ENCODE measurements around the gene MDK.

MDK gene

GRCh38 chr11:46362156-46363030, 19.1 kb upstream of the MDK start:
- TF ChIP-seq CTCF (conservative IDR thresholded peaks at IDR 0.05; ENCODE audit: low read depth, low read length): no peak
- H3K4me3 ChIP-seq (ENCODE audit: low read length): no peak overlapping the region
- no peak for DNase-seq (ENCODE audit: low read depth)

- DNase-seq (ENCODE audit: low read depth): no peak
- TF ChIP-seq CTCF (conservative IDR thresholded peaks at IDR 0.05; ENCODE audit: low read depth, low read length): no peak
- no peak overlapping the region for H3K4me3 ChIP-seq (ENCODE audit: low read length)
These were observed 18.4 kb upstream of the MDK start for GRCh38 chr11:46363031-46363407.

- TF ChIP-seq CTCF (conservative IDR thresholded peaks at IDR 0.05; ENCODE audit: low read depth, low read length): peak; percentile 38
- DNase-seq (ENCODE audit: low read depth): no peak
- no peak overlapping the region for H3K4me3 ChIP-seq (ENCODE audit: low read length)
These were observed 17.9 kb upstream of the MDK start for GRCh38 chr11:46363455-46364005.

- no peak for TF ChIP-seq CTCF (conservative IDR thresholded peaks at IDR 0.05; ENCODE audit: low read depth, low read length)
- DNase-seq (ENCODE audit: low read depth): no peak
- H3K4me3 ChIP-seq (ENCODE audit: low read length): no peak overlapping the region
These were observed 17.4 kb upstream of the MDK start for GRCh38 chr11:46364056-46364455.

- H3K4me3 ChIP-seq (ENCODE audit: low read length): no peak overlapping the region
- DNase-seq (ENCODE audit: low read depth): no peak
- TF ChIP-seq CTCF (conservative IDR thresholded peaks at IDR 0.05; ENCODE audit: low read depth, low read length): no peak
These were observed 16.7 kb upstream of the MDK start for GRCh38 chr11:46364791-46365190.

- DNase-seq (ENCODE audit: low read depth): no peak
- no peak overlapping the region for H3K4me3 ChIP-seq (ENCODE audit: low read length)
- no peak for TF ChIP-seq CTCF (conservative IDR thresholded peaks at IDR 0.05; ENCODE audit: low read depth, low read length)
These were observed 15.2 kb upstream of the MDK start for GRCh38 chr11:46366260-46366659.

GRCh38 chr11:46366661-46367161, 14.8 kb upstream of the MDK start:
- no peak overlapping the region for H3K4me3 ChIP-seq (ENCODE audit: low read length)
- DNase-seq (ENCODE audit: low read depth): no peak
- no peak for TF ChIP-seq CTCF (conservative IDR thresholded peaks at IDR 0.05; ENCODE audit: low read depth, low read length)
